Measurements from ENCODE around the gene MS4A4E.

Gene MS4A4E

GRCh38 chr11:60261014-60261413 is 18.1 kb upstream of the MS4A4E start:
- Histone ChIP-seq H3K27me3 (no peaks in the 10 kb centered on the region), H3K27ac (no peak overlapping the region), H3K36me3 (no peaks in the 10 kb centered on the region), H3K4me3 (no peak overlapping the region), H3K9me3 (no peaks in the 10 kb centered on the region), H3K4me1 (no peaks in the 10 kb centered on the region)
- no peak for DNase-seq
- intact Hi-C loops (cut with DNase I; ENCODE audit: low total_unique reads), result no loop called here
- no peak for TF ChIP-seq CTCF (IDR thresholded peaks at IDR 0.05)

GRCh38 chr11:60257956-60258722 is 15.2 kb upstream of the MS4A4E start:
- no peak for DNase-seq
- H3K4me1 ChIP-seq, result no peaks in the 10 kb centered on the region
- H3K4me3 ChIP-seq, result no peak overlapping the region
- TF ChIP-seq CTCF (IDR thresholded peaks at IDR 0.05), result no peak
- intact Hi-C loops (cut with DNase I; ENCODE audit: low total_unique reads), result no loop called here
- H3K27me3 ChIP-seq, result no peaks in the 10 kb centered on the region
- no peaks in the 10 kb centered on the region for H3K36me3 ChIP-seq
- no peak overlapping the region for H3K27ac ChIP-seq
- H3K9me3 ChIP-seq, result no peaks in the 10 kb centered on the region

- intact Hi-C loops (cut with DNase I; ENCODE audit: low total_unique reads), result no loop called here
- H3K36me3 ChIP-seq, result no peaks in the 10 kb centered on the region
- no peak for DNase-seq
- H3K9me3 ChIP-seq, result no peaks in the 10 kb centered on the region
- no peaks in the 10 kb centered on the region for H3K27me3 ChIP-seq
- no peaks in the 10 kb centered on the region for H3K4me1 ChIP-seq
- no peak overlapping the region for H3K27ac ChIP-seq
- TF ChIP-seq CTCF (IDR thresholded peaks at IDR 0.05), result no peak
- no peak overlapping the region for H3K4me3 ChIP-seq
These were observed 9.5 kb upstream of the MS4A4E start for GRCh38 chr11:60252213-60253108.

- no peak for DNase-seq
- Histone ChIP-seq H3K27ac (no peak overlapping the region), H3K36me3 (no peaks in the 10 kb centered on the region), H3K4me3 (no peak overlapping the region), H3K27me3 (no peaks in the 10 kb centered on the region), H3K4me1 (no peaks in the 10 kb centered on the region), H3K9me3 (no peaks in the 10 kb centered on the region)
- intact Hi-C loops (cut with DNase I; ENCODE audit: low total_unique reads), result no loop called here
- peak; percentile 25 to 26 for TF ChIP-seq CTCF (IDR thresholded peaks at IDR 0.05)
These were observed 8.7 kb upstream of the MS4A4E start for GRCh38 chr11:60251485-60252212.

GRCh38 chr11:60241786-60242185 is 1.2 kb downstream of the MS4A4E start:
- Histone ChIP-seq H3K36me3 (no peaks in the 10 kb centered on the region), H3K4me3 (no peak overlapping the region), H3K27me3 (no peaks in the 10 kb centered on the region), H3K4me1 (no peaks in the 10 kb centered on the region), H3K27ac (no peak overlapping the region), H3K9me3 (no peaks in the 10 kb centered on the region)
- no peak for TF ChIP-seq CTCF (IDR thresholded peaks at IDR 0.05)
- DNase-seq, result no peak
- intact Hi-C loops (cut with DNase I; ENCODE audit: low total_unique reads), result no loop called here

Data from tibial artery (tissue), 4 donors.